Testis (tissue), 2 donors: Measurements from ENCODE around the gene LAP3.

Experiments used
- CTCF ChIP-seq, 3 experiments: fragments of 450-650 bp in 2 of 3; fragments of 200-600 bp in 1 of 3; sonication (generic) in 1 of 3; IDR thresholded peaks; one replicate each; pipeline ENCODE4 v1.5.1; 2016 to 2019; ENCODE audit warnings: antibody characterized with exemption in 3 of 3, mild to moderate bottlenecking in 2 of 3, moderate library complexity in 1 of 3
- POLR2A ChIP-seq: fragments of 450-650 bp; IDR thresholded peaks from one replicate; pipeline ENCODE4 v1.6.1; 2017; ENCODE audit warnings: antibody characterized with exemption, mild to moderate bottlenecking, moderate library complexity

- TF ChIP-seq POLR2A: no peak
- TF ChIP-seq CTCF (IDR thresholded peaks at IDR 0.05): no peak
Observed at GRCh38 chr4:17605236-17605635, 28.2 kb downstream of the LAP3 start.
